ENCODE results near the gene CCL4.
"Not testable (repeated sequence)": the region's sequence is repeated elsewhere in the genome, so short reads cannot be mapped to it uniquely, and the experiment has no call there.

DNA sequence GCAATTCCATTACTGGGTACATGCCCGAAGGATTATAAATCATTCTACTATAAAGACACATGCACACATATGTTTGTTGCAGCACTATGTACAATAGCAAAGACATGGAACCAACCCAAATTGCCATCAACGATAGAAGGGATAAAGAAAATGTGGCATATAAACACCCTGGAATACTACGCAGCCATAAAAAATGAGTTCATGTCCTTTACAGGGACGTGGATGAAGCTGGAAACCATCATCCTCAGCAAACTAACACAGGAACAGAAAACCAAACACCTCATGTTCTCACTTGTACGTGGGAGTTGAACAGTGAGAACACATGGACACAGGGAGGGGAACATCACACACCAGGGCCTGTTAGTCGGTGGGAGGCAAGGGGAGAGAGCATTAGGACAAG, 17.5 kb downstream of the CCL4 start:
- TF ChIP-seq, protein P1, sequence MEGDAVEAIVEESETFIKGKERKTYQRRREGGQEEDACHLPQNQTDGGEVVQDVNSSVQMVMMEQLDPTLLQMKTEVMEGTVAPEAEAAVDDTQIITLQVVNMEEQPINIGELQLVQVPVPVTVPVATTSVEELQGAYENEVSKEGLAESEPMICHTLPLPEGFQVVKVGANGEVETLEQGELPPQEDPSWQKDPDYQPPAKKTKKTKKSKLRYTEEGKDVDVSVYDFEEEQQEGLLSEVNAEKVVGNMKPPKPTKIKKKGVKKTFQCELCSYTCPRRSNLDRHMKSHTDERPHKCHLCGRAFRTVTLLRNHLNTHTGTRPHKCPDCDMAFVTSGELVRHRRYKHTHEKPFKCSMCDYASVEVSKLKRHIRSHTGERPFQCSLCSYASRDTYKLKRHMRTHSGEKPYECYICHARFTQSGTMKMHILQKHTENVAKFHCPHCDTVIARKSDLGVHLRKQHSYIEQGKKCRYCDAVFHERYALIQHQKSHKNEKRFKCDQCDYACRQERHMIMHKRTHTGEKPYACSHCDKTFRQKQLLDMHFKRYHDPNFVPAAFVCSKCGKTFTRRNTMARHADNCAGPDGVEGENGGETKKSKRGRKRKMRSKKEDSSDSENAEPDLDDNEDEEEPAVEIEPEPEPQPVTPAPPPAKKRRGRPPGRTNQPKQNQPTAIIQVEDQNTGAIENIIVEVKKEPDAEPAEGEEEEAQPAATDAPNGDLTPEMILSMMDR (IDR thresholded peaks at IDR 0.05), result not testable (repeated sequence)
- TF ChIP-seq SIN3A (IDR thresholded peaks at IDR 0.05; ENCODE audit: borderline replicate concordance, insufficient read depth, low read depth, low read length), result not testable (repeated sequence)
- TF ChIP-seq, protein P2, sequence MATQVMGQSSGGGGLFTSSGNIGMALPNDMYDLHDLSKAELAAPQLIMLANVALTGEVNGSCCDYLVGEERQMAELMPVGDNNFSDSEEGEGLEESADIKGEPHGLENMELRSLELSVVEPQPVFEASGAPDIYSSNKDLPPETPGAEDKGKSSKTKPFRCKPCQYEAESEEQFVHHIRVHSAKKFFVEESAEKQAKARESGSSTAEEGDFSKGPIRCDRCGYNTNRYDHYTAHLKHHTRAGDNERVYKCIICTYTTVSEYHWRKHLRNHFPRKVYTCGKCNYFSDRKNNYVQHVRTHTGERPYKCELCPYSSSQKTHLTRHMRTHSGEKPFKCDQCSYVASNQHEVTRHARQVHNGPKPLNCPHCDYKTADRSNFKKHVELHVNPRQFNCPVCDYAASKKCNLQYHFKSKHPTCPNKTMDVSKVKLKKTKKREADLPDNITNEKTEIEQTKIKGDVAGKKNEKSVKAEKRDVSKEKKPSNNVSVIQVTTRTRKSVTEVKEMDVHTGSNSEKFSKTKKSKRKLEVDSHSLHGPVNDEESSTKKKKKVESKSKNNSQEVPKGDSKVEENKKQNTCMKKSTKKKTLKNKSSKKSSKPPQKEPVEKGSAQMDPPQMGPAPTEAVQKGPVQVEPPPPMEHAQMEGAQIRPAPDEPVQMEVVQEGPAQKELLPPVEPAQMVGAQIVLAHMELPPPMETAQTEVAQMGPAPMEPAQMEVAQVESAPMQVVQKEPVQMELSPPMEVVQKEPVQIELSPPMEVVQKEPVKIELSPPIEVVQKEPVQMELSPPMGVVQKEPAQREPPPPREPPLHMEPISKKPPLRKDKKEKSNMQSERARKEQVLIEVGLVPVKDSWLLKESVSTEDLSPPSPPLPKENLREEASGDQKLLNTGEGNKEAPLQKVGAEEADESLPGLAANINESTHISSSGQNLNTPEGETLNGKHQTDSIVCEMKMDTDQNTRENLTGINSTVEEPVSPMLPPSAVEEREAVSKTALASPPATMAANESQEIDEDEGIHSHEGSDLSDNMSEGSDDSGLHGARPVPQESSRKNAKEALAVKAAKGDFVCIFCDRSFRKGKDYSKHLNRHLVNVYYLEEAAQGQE (IDR thresholded peaks at IDR 0.05; ENCODE audit: insufficient read depth in 1 of 2, low read depth in 2 of 2, low read length in 1 of 2), result not testable (repeated sequence)
